HUDEP-2 (cell line): ENCODE measurements around the gene SLC6A3.
"Not testable (repeated sequence)": the region's sequence is repeated elsewhere in the genome, so short reads cannot be mapped to it uniquely, and the experiment has no call there.

Experiments used
- DNase-seq, 76 experiments: peaks; one replicate each; lab custom pipeline; 2025; ENCODE audit not compliant: unreplicated experiment in 76 of 76; lab: John Stamatoyannopoulos, UW

The SLC6A3 gene

DNA sequence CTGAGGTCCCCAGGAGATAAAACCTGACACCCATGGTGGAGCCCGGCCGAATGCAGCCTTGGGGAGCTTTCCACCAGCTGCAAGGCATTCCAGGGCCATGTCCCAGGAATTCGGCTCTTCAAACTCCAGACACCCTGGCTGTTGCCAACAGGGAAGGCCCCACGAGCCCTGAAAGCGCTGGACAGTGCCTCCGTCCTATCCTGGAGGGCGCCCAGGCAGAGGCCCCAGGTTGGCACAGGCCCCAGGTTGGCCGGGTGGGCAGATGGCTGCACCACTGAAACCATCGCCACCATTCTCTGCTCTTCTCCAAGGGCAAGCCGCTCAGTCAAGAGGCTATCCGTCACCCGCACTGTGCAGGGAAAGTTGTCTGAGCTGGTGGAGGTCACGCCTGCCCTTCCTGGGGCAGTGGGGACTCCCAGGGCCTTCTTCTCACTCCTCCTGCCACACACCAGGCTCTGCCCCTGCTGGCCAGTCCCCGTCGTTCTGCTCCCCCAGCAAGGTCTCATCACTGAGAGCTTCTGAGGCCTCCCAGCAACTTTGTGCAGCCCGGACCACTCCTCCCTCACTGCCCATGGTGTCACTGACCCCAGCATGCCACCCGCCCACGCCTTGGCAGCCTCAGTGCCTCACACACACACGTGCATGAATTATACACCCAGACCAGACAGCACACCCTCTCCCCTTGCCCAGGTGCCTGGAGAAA lies 21.2 kb downstream of the SLC6A3 start:
- DNase-seq = no peak

- not testable (repeated sequence) for DNase-seq
Observed at GRCh38 chr5:1422522-1422921, 22.7 kb downstream of the SLC6A3 start.

DNA sequence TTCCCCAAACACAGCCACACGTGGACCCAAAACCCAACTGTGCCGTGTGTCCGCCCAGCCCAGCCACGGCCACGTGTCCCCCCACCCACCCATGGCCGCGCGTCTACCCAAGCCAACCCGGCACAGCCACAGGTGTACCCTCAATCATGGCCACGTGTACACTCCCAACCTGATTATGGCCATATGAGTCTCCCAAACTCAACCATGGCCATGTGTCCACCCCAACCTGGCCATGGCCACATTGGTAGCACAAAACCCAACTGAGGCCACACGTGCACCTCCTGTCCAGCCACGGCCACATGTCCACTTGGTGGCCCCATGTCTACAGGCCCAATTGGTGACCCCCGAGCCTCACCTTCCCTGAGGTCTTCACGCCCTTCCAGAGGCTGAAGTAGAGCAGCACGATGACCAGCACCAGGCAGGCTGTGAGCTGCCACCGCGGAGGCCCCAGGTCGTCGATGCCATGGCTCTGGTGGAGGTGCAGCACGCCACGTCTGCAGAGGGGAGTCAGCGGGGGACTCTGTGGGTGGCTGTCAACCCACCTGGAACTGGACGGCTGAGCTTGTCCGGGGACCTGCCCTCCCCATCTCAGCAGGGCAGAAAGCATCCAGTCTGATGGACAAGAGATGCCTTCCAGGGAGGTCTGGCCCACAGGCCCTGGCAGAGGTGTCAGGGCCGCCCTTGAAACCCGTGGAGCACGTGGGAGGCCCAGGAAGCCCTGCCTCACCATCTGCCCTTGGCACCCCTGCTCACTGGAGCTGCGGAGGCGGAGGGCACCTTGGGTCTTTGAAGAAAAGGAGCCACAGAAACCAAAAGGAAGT lies 23.5 kb downstream of the SLC6A3 start:
- no peak for DNase-seq

GRCh38 chr5:1420211-1421195 lies 24.7 kb downstream of the SLC6A3 start:
- DNase-seq = no peak

GRCh38 chr5:1419476-1420210 lies 25.6 kb downstream of the SLC6A3 start:
- DNase-seq = no peak

DNA sequence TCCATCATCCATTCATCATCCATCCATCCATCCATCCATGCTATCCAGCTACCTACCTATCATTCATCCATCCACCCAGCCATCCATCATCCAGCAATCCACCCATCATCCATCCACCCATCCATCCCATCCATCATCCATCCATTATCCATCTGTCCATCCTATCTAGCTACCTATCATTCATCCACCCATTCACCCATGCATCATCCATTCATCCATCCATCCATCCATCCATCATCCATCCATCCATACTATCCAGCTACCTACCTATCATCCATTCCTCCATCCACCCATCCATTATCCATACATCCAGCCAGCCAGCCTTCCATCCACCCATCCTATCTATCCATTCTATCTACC lies 26.3 kb downstream of the SLC6A3 start:
- no peak for DNase-seq

DNA sequence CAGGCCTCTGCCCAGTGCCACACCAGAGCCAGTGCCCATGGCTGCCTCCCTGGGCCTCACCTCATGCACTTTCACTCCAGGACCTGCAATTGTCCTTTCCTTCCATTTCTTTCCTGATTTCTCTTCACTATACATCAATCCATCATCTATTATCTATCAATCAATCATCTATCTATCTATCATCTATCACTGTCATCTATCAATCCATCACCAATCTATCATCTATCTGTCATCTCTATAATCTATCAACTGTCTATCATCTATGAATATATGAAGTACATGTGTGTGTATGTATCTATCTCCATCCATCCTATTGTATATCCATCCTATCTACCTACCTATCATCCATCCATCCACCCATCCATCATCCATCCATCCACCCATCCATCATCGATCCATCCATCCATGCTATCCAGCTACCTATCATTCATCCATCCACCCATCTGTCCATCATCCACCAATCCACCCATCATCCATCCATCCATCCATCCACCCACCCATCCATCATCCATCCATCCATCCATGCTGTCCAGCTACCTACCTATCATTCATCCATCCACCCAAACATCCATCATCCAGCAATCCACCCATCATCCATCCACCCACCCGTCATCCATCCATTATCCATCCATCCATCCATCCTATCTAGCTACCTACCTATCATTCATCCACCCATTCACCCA lies 26.9 kb downstream of the SLC6A3 start:
- DNase-seq = no peak

DNA sequence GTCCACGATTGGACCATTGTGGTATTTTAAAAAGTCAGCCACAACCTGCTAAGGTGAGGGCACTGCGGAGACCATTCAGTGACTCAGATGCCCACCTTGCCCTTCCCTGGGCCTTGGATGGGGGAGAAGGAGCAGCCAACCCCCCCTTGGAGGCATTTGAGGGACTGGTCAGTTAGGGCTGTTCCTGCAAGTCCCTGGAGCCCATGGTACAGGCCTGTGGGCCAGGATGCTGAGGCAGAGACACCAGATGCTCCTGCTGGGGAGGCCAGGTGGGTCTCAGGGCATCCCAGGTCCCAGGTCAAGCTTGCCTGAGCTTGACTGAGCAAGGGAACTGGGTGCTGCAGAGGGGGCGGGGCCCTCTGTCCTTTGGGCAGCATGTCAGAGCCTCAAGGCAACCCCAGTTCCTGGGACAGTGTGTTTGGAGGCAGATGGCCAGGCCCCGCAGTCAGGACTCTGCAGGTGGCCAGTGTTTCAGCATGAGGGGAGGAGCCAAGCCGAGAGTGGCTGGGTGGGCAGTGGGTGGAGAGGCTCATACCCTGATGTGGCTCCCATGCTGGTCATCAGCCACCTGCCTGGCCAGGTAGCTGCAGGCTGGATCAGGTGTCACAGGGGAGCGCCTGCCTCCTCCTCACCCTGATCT lies 27.5 kb downstream of the SLC6A3 start:
- no peak for DNase-seq

GRCh38 chr5:1416856-1417469 lies 28.3 kb downstream of the SLC6A3 start:
- DNase-seq = no peak

DNA sequence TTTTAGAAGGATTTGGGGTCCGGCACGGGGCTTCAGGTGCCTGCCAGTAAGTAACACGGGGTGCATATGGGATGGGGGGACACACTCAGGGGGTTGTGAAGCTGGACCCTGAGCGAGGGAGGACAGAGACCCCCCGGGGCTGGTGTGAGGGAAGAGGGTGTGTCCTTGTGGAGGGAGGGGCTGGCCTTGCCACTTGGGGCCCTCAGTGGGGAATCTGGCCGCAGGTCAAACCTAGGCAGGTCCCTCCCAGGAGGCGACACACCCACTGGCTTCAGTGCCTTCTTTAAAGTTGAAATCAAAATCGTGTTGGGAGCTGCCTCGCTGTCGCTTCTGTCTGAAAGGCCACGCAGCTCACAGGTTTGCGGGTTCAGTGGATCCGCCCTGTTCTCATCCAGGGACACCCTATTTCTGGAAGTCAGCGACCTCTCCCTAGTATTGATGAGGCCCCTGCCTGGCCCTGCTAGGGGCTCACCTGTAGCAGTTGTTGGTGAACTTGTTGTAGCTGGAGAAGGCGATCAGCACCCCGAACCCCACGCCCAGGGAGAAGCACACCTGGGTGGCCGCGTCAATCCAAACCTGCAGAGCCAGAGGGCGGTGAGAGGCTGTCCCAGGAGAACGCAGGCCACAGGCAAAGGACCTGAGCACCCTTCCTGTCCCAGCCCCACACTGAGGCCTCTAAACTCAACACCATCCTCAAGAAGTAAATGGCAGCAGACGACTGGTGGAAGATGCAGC lies 29.4 kb downstream of the SLC6A3 start:
- DNase-seq = no peak

GRCh38 chr5:1415059-1415425 lies 30.2 kb downstream of the SLC6A3 start:
- no peak for DNase-seq

DNA sequence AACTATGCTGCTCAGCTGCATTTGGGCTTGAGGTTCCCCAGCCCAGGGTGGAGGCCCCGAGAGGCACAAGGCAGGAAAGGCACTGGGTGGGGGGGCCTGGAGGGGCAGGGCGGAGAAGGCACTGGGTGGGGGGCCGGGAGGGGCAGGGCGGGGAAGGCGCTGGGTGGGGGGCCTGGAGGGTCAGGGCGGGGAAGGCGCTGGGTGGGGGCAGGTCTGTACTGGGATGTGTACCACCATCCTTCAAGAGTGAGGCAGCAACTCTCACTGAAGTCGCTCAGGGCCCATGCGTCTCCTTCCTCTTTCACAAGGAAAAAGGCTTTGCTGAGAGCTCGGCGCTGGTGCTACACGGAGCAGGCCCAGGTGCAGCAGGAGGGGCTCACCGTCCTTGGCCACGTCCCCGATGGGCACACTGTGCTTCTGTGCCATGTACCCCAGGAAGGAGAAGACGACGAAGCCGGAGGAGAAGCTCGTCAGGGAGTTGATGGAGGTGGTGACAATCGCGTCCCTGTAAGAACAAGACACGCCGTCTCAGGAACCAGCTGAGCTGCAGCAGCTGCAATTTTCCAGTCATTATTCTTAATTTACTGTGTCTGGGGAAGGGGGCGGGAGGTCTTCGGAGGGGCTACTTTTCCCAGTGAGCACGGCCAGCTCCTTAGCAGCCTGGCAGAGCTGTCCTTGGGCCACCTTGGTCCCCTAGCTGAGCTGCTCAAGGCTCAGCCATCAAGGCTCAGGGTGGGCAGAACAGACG lies 30.8 kb downstream of the SLC6A3 start:
- no peak for DNase-seq

GRCh38 chr5:1413611-1414241 lies 31.5 kb downstream of the SLC6A3 start:
- no peak for DNase-seq

- no peak for DNase-seq
Observed at GRCh38 chr5:1413211-1413610, 32.0 kb downstream of the SLC6A3 start.

GRCh38 chr5:1412621-1413020 lies 32.6 kb downstream of the SLC6A3 start:
- DNase-seq = no peak

DNA sequence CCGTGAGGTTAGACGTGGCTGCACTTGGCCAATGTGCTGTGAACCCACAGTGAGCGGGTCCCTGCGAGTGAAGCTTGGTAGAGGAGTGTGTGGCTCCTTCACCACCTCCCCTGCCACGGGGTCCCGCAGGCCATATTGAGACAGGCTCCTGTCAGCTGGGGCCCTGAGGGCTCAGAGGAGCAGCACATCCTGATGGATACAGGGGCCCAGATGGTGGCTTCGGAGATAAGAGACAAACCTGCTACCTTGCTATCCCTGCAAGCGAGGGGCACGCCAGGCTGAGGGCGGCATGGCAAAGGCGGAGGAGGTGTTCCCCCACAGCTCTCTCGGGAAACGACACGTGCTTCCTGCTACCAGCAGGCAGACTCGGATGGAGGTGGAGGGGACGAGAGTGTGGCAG lies 33.1 kb downstream of the SLC6A3 start:
- DNase-seq = no peak

DNA sequence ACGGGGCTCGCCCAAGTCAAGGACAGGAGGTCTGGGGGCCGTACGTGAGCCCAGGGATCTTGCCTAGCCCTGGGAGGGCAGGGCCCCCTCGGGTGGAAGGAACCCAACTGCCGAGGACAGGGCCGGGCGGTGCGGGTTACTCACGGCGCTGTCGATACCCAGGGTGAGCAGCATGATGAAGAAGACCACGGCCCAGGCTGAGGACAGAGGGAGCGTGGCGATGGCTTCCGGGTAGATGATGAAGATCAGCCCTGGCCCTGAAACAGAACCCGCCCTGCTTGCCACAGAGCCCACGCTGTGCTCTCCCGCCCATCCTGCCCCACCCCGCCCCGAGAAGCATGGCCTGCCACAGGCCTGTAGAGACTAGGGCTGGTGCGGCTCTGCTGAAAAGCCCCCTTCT lies 34.1 kb downstream of the SLC6A3 start:
- no peak for DNase-seq
